Neuronal stem cell (in vitro differentiated cells): ENCODE results near the gene GBX1.

Source experiments
- DNase-seq: peaks from one replicate; pipeline ENCODE4 v3.0.0-alpha.2; 2013; ENCODE audit warnings: low spot score
- H2AFZ ChIP-seq: one replicate; pipeline ENCODE4 v1.6.1; 2013; ENCODE audit warnings: mild to moderate bottlenecking, low read length, inconsistent platforms
- H2AK5ac ChIP-seq: 2 replicates; pipeline ENCODE4 v1.6.1; 2013; ENCODE audit warnings: low read depth, mild to moderate bottlenecking, inconsistent platforms, low read length, moderate library complexity, mixed read lengths
- H2BK120ac ChIP-seq: 2 replicates; pipeline ENCODE4 v1.6.1; 2013; ENCODE audit warnings: low read depth, mild to moderate bottlenecking, inconsistent platforms, low read length, moderate library complexity, mixed read lengths
- H2BK12ac ChIP-seq: one replicate; pipeline ENCODE4 v1.6.1; 2013; ENCODE audit warnings: low read length, inconsistent platforms
- H2BK15ac ChIP-seq: 2 replicates; pipeline ENCODE4 v1.6.1; 2013; ENCODE audit warnings: mild to moderate bottlenecking, low read length, inconsistent platforms, mixed read lengths
- H2BK5ac ChIP-seq: one replicate; pipeline ENCODE4 v1.6.1; 2013; ENCODE audit warnings: inconsistent platforms, mild to moderate bottlenecking, low read length, moderate library complexity
- H3K14ac ChIP-seq: one replicate; pipeline ENCODE4 v1.6.1; 2013; ENCODE audit warnings: low read length, inconsistent platforms
- H3K18ac ChIP-seq: 2 replicates; pipeline ENCODE4 v1.6.1; 2013; ENCODE audit warnings: low read length, inconsistent platforms
- H3K23ac ChIP-seq: 2 replicates; pipeline ENCODE4 v1.6.1; 2013; ENCODE audit warnings: low read depth, mild to moderate bottlenecking, mixed read lengths, low read length, inconsistent platforms; ENCODE audit not compliant: poor library complexity
- H3K27ac ChIP-seq: replicated peaks from 3 replicates; pipeline ENCODE4 v1.5.1; 2013; ENCODE audit warnings: low read length, inconsistent platforms
- H3K27me3 ChIP-seq, 3 experiments: 2 replicates each; pipeline ENCODE4 v1.6.1; 2013; ENCODE audit warnings: low read length in 3 of 3, mild to moderate bottlenecking in 2 of 3, inconsistent platforms in 1 of 3, low read depth in 1 of 3, mixed read lengths in 1 of 3, moderate library complexity in 1 of 3; ENCODE audit not compliant: control insufficient read depth in 3 of 3, insufficient read depth in 3 of 3
- H3K36me3 ChIP-seq, 2 donors: replicated peaks in 1 of 2; 2 replicates each; pipeline ENCODE4 v1.6.1; 2013; ENCODE audit warnings: low read length in 2 of 2; ENCODE audit not compliant: control insufficient read depth in 2 of 2, insufficient read depth in 2 of 2
- H3K4ac ChIP-seq: 2 replicates; pipeline ENCODE4 v1.6.1; 2013; ENCODE audit warnings: inconsistent platforms, mild to moderate bottlenecking, low read length, moderate library complexity
- H3K4me1 ChIP-seq, 2 donors: 1 replicate in 1 of 2; 2 replicates in 1 of 2; pipeline ENCODE4 v1.6.1; 2013; ENCODE audit warnings: low read length in 2 of 2, low read depth in 1 of 2; ENCODE audit not compliant: control insufficient read depth in 2 of 2, insufficient read depth in 1 of 2
- H3K4me2 ChIP-seq: one replicate; pipeline ENCODE4 v1.6.1; 2013; ENCODE audit warnings: mild to moderate bottlenecking, low read length, inconsistent platforms; ENCODE audit not compliant: insufficient read depth, poor library complexity, severe bottlenecking
- H3K4me3 ChIP-seq, 2 donors: 2 replicates each; pipeline ENCODE4 v1.5.1; 2013; ENCODE audit warnings: low read length in 2 of 2, mild to moderate bottlenecking in 2 of 2, inconsistent platforms in 1 of 2, moderate library complexity in 1 of 2
- H3K79me1 ChIP-seq: one replicate; pipeline ENCODE4 v1.6.1; 2013; ENCODE audit warnings: low read depth, mild to moderate bottlenecking, inconsistent platforms, low read length, moderate library complexity
- H3K9ac ChIP-seq: one replicate; pipeline ENCODE4 v1.6.1; 2013; ENCODE audit warnings: mild to moderate bottlenecking, low read depth, low read length, inconsistent platforms; ENCODE audit not compliant: poor library complexity
- H3K9me3 ChIP-seq, 2 donors: replicated peaks in 1 of 2; 2 replicates each; pipeline versions ENCODE3 to v1.6.1; 2013; ENCODE audit warnings: low read length in 2 of 2, mild to moderate bottlenecking in 2 of 2, inconsistent platforms in 1 of 2, low read depth in 1 of 2, mixed read lengths in 1 of 2, moderate library complexity in 1 of 2; ENCODE audit not compliant: control insufficient read depth in 2 of 2, insufficient read depth in 1 of 2
- H4K8ac ChIP-seq: one replicate; pipeline ENCODE4 v1.6.1; 2013; ENCODE audit warnings: low read depth, mild to moderate bottlenecking, inconsistent platforms, low read length, moderate library complexity
- H4K91ac ChIP-seq: one replicate; pipeline ENCODE4 v1.6.1; 2013; ENCODE audit warnings: low read length, low read depth, mild to moderate bottlenecking, inconsistent platforms; ENCODE audit not compliant: poor library complexity
- WGBS, 2 donors: extraction: QIAGEN DNeasy Blood & Tissue Kit; methylation state at CpG; one replicate each; pipeline ENCODE4 v1.1.7; 2013; ENCODE audit warnings: missing lambda C conversion rate in 2 of 2, mixed read lengths in 1 of 2; ENCODE audit not compliant: insufficient read length in 2 of 2, insufficient replicate concordance in 1 of 2; ENCODE audit errors: extremely low coverage in 2 of 2; 5-methylcytosine and 5-hydroxymethylcytosine counted together

Gene GBX1

GRCh38 chr7:151109094-151110048 lies 58.1 kb downstream of the GBX1 start:
- Histone ChIP-seq H3K23ac (no peak overlapping the region), H2BK120ac (no peak overlapping the region), H3K4ac (no peak overlapping the region), H4K8ac (no peak overlapping the region), H3K9ac (no peak overlapping the region), H2BK5ac (no peak overlapping the region), H3K27me3 (no peaks in the 10 kb centered on the region), H3K14ac (no peak overlapping the region), H2BK12ac (no peak overlapping the region), H3K36me3 (peaks cover 2 to 14% of the 10 kb centered on the region in 2 donors), H3K4me3 (no peak overlapping the region), H3K27ac (no peak overlapping the region), H3K79me1 (peaks cover 7% of the 10 kb centered on the region), H3K4me1 (peaks cover 11 to 21% of the 10 kb centered on the region in 2 donors), H3K9me3 (no peaks in the 10 kb centered on the region), H2BK15ac (no peak overlapping the region), H2AK5ac (no peak overlapping the region), H3K4me2 (no peak overlapping the region), H3K18ac (peak overlapping the region; percentile 21), H2AFZ (no peak overlapping the region), H4K91ac (no peak overlapping the region)
- no peak for DNase-seq
- no CpG with 5 or more reads among the region's 15 CpGs for WGBS, 2 donors

GRCh38 chr7:151107882-151108281 lies 59.6 kb downstream of the GBX1 start:
- Histone ChIP-seq H2BK120ac (no peak overlapping the region), H3K18ac (no peak overlapping the region), H4K91ac (no peak overlapping the region), H3K9me3 (no peaks in the 10 kb centered on the region), H3K79me1 (peaks cover 7% of the 10 kb centered on the region), H3K9ac (no peak overlapping the region), H2AFZ (no peak overlapping the region), H3K36me3 (peaks cover 4 to 27% of the 10 kb centered on the region in 2 donors), H3K4me2 (no peak overlapping the region), H3K4me3 (no peak overlapping the region), H2BK15ac (no peak overlapping the region), H2BK5ac (no peak overlapping the region), H4K8ac (no peak overlapping the region), H3K4ac (no peak overlapping the region), H2AK5ac (peak overlapping the region; percentile 54), H3K27me3 (no peaks in the 10 kb centered on the region), H3K14ac (no peak overlapping the region), H3K23ac (no peak overlapping the region), H3K27ac (no peak overlapping the region), H2BK12ac (no peak overlapping the region), H3K4me1 (peaks cover 0 to 12% of the 10 kb centered on the region in 2 donors)
- DNase-seq: no peak
- no CpG with 5 or more reads among the region's 10 CpGs for WGBS, 2 donors

GRCh38 chr7:151104411-151105235 lies 62.9 kb downstream of the GBX1 start:
- H3K36me3 ChIP-seq: peaks cover 5 to 29% of the 10 kb centered on the region in 2 donors
- no peak overlapping the region for H3K4me2 ChIP-seq
- peaks cover 15% of the 10 kb centered on the region for H3K79me1 ChIP-seq
- H2BK120ac ChIP-seq: no peak overlapping the region
- no peak overlapping the region for H4K91ac ChIP-seq
- no peak overlapping the region for H4K8ac ChIP-seq
- no peak overlapping the region for H3K14ac ChIP-seq
- H2AFZ ChIP-seq: no peak overlapping the region
- no peak overlapping the region for H3K9ac ChIP-seq
- H2AK5ac ChIP-seq: no peak overlapping the region
- H3K4ac ChIP-seq: no peak overlapping the region
- no peak overlapping the region for H2BK12ac ChIP-seq
- no peak overlapping the region for H2BK5ac ChIP-seq
- H3K23ac ChIP-seq: no peak overlapping the region
- no peaks in the 10 kb centered on the region for H3K27me3 ChIP-seq
- H3K18ac ChIP-seq: no peak overlapping the region
- no peak for DNase-seq
- H3K4me1 ChIP-seq: peaks cover 4 to 8% of the 10 kb centered on the region in 2 donors
- WGBS, 2 donors: no CpG with 5 or more reads among the region's 23 CpGs
- H2BK15ac ChIP-seq: no peak overlapping the region
- no peaks in the 10 kb centered on the region for H3K9me3 ChIP-seq
- no peak overlapping the region for H3K27ac ChIP-seq
- no peak overlapping the region for H3K4me3 ChIP-seq

GRCh38 chr7:151103973-151104372 lies 63.5 kb downstream of the GBX1 start:
- Histone ChIP-seq H4K91ac (no peak overlapping the region), H3K4me1 (peaks cover 4 to 10% of the 10 kb centered on the region in 2 donors), H3K27ac (no peak overlapping the region), H3K9ac (no peak overlapping the region), H3K36me3 (peaks cover 5 to 29% of the 10 kb centered on the region in 2 donors), H3K4ac (no peak overlapping the region), H2BK12ac (no peak overlapping the region), H2BK120ac (no peak overlapping the region), H2BK15ac (no peak overlapping the region), H3K79me1 (peaks cover 18% of the 10 kb centered on the region), H4K8ac (no peak overlapping the region), H2AK5ac (no peak overlapping the region), H3K4me3 (no peak overlapping the region), H3K4me2 (no peak overlapping the region), H3K9me3 (no peaks in the 10 kb centered on the region), H3K27me3 (no peaks in the 10 kb centered on the region), H3K18ac (no peak overlapping the region), H2BK5ac (no peak overlapping the region), H2AFZ (no peak overlapping the region), H3K23ac (no peak overlapping the region), H3K14ac (no peak overlapping the region)
- WGBS, 2 donors: no CpG with 5 or more reads among the region's 12 CpGs
- DNase-seq: no peak
